ENCODE data around the gene PGAP1. TPM values are rescaled to one million over a fixed set of nuclear protein-coding genes. Genes with fewer than 3 reads are reported as not detected.

Gene PGAP1
- total RNA-seq, 1 experiment from 2014 or later: 29.4 TPM

GRCh38 chr2:196966061-196966460 is 39.6 kb upstream of the PGAP1 start:
- Mint-ChIP-seq H3K36me3 (peaks cover 16% of the 10 kb centered on the region), H3K27ac (no peak overlapping the region; the same call in 1 of the 2 replicates), H3K4me1 (peaks cover 24% of the 10 kb centered on the region), H3K27me3 (ENCODE audit: low read depth) (no peaks in the 10 kb centered on the region), H3K9me3 (peaks cover 22% of the 10 kb centered on the region), H3K4me3 (no peak overlapping the region)
- POLR2A ChIA-PET: no interaction called here
- DNase-seq (ENCODE audit: low spot score) (no peak), ATAC-seq (no peak)
- no peak for TF ChIP-seq RELA (CRISPR knock-in tag; IDR thresholded peaks at IDR 0.05; ENCODE audit: borderline replicate concordance)
- TF ChIP-seq ERG (CRISPR knock-in tag; IDR thresholded peaks at IDR 0.05): no peak
- TF ChIP-seq PRRX2 (CRISPR knock-in tag; IDR thresholded peaks at IDR 0.05): no peak
- TF ChIP-seq ZNF317 (CRISPR knock-in tag; IDR thresholded peaks at IDR 0.05; ENCODE audit: borderline replicate concordance, low read depth): no peak
- TF ChIP-seq CBFB (CRISPR knock-in tag; IDR thresholded peaks at IDR 0.05; ENCODE audit: low read depth): no peak
- CTCF ChIA-PET: no interaction called here

- Mint-ChIP-seq H3K36me3 (peaks cover 16% of the 10 kb centered on the region), H3K27ac (no peak overlapping the region; the same call in 1 of the 2 replicates), H3K27me3 (ENCODE audit: low read depth) (no peaks in the 10 kb centered on the region), H3K4me1 (peaks cover 24% of the 10 kb centered on the region), H3K9me3 (peaks cover 22% of the 10 kb centered on the region), H3K4me3 (no peak overlapping the region)
- no peak for DNase-seq (ENCODE audit: low spot score)
- ChIA-PET POLR2A (no interaction called here), CTCF (no interaction called here)
- TF ChIP-seq SOX15 (CRISPR knock-in tag; IDR thresholded peaks at IDR 0.05): no peak
- TF ChIP-seq E2F5 (CRISPR knock-in tag; IDR thresholded peaks at IDR 0.05): no peak
- no peak for TF ChIP-seq GTF2I (CRISPR knock-in tag; conservative IDR thresholded peaks at IDR 0.05)
- no peak for TF ChIP-seq CREM (CRISPR knock-in tag; IDR thresholded peaks at IDR 0.05)
- TF ChIP-seq ZSCAN18 (CRISPR knock-in tag; IDR thresholded peaks at IDR 0.05): no peak
- TF ChIP-seq MAX (CRISPR knock-in tag; IDR thresholded peaks at IDR 0.05): no peak
- no peak for TF ChIP-seq ZNF232 (CRISPR knock-in tag; IDR thresholded peaks at IDR 0.05)
- no peak for TF ChIP-seq STAT6 (CRISPR knock-in tag; conservative IDR thresholded peaks at IDR 0.05; ENCODE audit: low read depth)
- TF ChIP-seq MXD4 (CRISPR knock-in tag; IDR thresholded peaks at IDR 0.05; ENCODE audit: borderline replicate concordance): no peak
- TF ChIP-seq ZNF281 (CRISPR knock-in tag; IDR thresholded peaks at IDR 0.05): no peak
- no peak for TF ChIP-seq ARID4B (CRISPR knock-in tag; IDR thresholded peaks at IDR 0.05; ENCODE audit: borderline replicate concordance)
- TF ChIP-seq NFATC4 (CRISPR knock-in tag; IDR thresholded peaks at IDR 0.05): no peak
- no peak for TF ChIP-seq IRF1 (CRISPR knock-in tag; IDR thresholded peaks at IDR 0.05)
- TF ChIP-seq FOXP4 (CRISPR knock-in tag; IDR thresholded peaks at IDR 0.05): no peak
- no peak for ATAC-seq
Observed at GRCh38 chr2:196965651-196966050, 39.1 kb upstream of the PGAP1 start.

Measured in WTC11 (cell line).